GM19455 (cell line): ENCODE data around the gene SMS.

Source experiments
- ATAC-seq: cut with Tn5 transposase; IDR thresholded peaks from one replicate; pipeline ENCODE4 v1.9.1; 2021; ENCODE audit not compliant: unreplicated experiment

SMS gene

DNA sequence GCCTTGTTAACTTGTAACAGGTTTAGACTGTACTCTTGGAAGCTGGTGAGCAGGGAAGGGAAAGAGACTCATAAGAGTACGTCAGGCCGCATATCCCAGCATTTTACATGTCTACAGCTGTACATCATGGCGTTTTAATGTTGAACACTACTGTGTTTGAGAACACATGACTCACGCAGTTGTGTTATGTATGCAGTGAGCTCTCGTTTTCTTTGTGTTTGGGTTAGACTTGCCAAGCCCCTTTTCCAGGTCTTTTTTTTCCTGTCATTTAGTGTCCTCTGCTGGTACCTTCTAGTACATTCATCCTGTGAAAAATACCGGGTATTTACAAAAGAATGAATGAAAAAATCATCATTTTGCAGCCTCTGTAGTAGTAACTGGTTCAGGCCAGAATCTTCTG, 35.3 kb downstream of the SMS start:
- ATAC-seq: no peak

DNA sequence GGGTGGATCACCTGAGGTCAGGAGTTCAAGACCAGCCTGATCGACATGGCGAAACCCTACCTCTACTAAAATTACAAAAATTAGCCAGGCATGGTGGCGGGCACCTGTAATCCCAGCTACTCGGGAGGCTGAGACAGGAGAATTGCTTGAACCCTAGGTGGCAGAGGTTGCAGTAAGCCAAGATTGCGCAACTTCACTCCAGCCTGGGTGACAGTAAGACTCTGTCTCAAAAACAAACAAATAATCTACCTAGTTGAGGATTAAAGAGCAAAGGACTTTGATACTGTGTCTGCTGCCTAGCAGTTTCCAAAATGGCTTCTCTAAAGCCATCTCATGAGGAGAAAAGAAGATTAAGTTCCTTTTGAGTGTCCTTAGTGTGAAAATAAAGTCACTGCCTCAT, 37.8 kb downstream of the SMS start:
- no peak for ATAC-seq

DNA sequence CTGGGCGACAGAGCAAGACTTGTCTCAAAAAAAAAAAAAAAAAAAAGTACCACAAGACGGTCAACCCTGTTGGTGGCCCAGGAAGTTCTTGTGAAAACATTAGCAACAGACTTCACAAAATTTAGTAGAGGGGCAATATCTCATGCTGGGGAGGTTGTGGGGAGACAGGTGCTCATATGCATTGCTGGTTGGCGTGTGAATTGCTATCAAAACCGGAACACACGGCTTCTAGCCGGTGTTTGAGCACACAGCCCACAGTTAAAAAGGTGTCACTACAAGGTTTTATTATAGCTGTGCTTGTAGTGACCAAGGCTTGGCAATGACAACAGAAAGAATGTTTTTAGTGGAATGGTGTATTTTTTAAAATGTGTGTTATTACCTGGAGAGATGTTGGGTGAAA, 41.8 kb downstream of the SMS start:
- no peak for ATAC-seq

DNA sequence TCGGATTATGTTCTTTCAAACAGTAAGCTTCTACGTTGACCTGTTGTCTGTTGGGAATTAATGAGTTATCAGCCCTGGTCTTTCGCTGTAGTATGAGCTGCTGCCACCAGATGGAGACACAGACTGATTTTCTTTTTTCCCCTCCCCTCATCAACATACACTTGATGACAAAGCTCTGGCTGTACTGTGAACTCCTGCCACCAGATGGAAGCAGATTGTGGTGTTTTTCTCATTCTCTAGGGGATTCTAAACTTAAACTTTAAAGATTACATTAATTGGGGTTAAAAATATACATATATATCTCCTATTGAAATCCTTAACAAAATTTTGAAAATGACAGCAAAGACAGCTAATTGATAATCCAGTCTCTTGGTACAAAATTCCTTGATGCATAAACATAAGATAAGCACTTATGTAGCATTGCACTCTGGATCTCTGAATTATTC, 44.8 kb downstream of the SMS start:
- ATAC-seq: peak; percentile 82

DNA sequence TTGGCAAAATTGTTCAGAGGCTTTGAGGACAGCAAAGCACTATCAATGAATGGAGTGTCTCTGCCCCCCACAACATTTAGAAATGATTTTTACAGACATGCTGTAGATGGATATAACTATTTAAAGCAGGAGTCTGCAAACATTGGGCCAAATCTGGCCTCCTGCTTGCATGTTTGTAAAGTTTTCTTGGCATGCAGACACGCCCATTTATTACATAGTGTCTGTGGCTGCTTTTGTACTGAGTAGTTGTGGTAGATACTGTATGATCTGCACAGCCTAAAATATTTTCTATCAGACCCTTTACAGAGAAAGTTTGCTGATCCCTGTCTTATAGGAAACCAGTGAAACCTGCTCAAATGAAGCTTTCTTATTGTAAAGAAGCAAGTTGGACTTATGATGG, 46.1 kb downstream of the SMS start:
- no peak for ATAC-seq

DNA sequence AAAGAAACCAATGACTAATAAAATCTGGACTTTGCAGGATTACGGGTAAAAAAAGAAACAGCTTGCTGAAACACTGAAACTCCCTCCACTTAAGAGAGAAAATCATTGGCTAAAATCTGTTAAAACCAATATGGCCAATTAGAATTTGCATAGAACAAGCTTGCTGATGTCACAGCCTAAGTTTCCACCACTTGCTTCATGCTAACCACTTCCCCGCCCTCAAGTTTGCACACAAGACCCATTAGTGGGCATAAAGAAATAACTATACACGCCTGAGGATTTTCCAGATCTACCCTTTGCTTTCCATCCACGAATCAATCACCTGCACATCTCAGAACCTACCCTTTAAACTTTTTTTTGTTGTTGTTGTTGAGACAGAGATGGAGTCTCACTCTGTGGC, 48.9 kb downstream of the SMS start:
- ATAC-seq: no peak

DNA sequence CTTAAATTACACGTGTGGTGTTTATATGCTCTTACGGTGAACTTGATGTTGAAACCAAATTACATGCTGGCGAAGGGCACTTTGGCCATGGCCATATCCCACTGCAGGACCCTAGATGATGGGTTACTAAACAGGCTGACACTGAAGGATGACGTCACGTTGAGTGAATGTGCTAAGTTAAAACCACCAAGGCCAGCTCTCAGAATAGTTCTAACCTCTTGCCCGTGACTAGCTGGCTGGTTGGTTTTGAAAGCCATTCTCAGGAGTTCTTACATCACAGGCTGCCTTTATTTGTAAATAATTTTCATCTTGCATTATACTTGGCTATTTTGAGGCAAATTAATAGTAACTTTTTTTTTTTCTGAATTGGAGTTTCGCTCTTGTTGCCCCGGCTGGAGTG, 50.3 kb downstream of the SMS start:
- ATAC-seq: no peak

DNA sequence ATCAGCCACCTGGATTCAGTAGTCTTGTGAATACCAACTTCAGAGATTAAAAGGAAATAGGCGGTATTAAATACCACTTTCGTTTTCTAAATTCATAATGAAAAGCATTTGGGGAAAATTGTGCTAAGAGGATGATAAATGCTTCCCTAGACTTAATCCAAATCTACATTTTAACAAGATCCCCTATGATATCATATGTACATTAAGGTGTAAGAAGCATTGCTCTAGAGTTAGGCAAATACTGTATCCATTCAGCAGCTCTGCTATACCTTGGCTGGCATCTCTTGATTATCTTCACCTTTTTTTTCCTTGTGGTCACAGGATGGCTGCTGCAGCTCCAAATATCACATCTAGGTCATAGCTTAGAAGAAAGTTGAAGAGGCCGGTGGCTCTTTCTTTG, 51.0 kb downstream of the SMS start:
- ATAC-seq: no peak

DNA sequence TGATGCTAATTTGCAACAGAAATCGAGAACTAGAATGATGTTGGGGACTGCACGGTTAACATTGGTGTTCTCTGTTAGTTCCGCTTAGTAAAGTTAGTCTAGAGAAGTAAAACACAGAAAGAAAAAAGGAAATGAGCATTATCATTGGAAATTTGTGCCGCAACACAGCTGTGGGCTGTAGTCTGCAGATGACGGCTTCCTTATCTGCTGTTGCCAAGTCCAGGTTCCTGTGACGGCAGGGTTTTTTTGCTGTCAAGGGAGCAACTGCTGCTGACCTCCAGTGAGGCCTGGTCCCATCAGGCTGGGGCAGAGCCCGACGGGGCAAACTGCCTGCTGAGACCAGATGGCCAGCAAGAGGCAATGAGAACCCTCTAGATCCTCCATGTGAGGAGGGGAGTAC, 52.8 kb downstream of the SMS start:
- ATAC-seq: peak; percentile 88

DNA sequence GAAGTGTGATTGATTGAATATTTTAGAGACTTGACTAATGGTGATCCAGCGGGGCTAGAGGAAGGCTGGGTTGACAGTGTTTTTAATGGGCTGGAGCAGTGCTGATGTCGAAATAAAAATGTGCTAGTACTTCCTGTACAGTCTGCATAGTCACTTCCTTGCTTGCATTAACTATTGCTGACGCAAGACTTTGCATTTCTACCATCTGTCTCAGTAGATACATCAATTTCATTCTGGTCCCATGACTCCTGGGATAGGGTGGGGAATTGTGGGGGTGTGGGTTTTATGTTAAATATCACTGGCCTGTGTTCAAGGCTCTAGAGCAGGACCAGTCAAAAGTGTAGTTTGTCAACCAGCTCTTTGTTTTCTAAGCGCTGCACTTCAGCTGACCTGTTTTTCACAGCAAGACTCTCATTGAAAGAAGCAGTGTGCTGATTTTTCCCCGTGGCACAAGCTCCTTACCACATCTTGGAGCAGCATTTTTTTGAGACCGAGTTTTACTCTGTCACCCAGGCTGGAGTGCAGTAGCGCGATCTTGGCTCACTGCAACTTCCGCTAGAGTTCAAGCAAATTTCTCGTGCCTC, 56.5 kb downstream of the SMS start:
- ATAC-seq: no peak

DNA sequence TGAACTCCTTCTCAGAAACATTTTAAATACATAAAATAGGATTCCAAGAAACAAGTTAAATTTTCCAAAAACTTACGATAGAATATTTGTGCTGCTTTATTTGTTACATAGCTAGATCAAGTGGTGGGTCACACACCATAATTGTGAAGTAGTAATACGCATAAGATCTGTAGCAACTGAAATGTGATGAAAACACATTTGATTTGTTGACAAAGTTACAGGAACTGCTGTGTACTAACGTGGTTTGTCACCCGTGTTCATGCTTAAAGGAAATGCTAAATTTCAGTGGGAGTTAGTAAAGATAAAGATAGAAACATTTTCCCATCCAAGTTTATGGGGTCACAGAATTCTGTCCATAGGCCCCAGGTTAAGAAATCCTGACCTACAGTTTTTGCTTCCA, 57.5 kb downstream of the SMS start:
- no peak for ATAC-seq

DNA sequence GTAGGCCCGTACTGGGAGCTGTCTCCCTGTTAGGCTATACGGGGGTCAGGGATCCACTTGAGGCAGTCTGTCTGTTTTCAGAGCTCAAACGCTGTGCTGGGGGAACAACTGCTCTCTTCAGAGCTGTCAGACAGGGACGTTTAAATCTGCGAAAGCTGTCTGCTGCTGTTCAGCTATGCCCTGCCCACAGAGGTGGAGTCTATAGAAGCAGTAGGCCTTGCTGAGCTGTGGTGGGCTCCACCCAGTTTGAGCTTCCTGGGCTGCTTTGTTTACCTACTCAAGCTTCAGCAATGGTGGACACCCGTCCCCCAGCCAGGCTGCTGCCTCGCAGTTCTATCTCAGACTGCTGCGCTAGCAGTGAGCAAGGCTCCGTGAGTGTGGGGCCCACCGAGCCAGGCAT, 64.4 kb downstream of the SMS start:
- ATAC-seq: no peak

DNA sequence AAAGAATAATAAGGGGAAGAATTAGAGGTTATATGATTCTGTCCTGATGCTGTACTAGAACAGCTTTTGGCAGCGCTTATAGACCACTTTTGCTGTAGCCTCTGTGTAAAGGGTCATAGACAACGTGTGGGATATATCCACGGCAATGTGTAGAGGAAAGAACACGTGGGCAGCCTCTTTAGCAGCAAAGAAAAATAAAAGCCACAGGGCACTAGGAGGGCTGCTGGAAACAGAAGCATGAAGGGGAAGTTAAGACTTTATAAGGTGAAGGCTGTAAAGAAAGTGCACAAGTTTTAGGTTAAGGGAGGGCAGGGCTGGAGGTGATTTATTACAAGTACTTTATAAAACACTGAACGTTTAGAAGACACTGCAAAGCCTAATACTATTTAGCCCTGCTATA, 71.5 kb downstream of the SMS start:
- no peak for ATAC-seq

DNA sequence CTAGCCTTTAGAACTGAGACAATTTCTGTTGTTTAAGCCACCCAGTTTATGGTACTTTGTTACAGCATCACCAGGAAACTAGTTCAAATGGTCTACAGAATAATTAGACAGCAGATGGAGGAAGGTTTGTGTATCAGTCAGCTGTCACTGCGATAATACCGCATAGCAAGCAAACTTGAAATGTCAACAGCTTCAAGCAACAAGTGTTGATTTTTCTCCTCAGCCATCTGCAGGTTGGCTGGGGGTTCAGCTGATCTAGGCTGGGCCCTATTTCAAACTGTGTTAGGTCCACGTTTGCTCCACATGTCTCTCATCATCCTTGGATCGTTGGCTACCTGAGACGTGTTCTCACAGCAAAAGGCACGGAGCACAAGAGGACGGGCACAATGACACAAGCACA, 72.4 kb downstream of the SMS start:
- ATAC-seq: no peak

DNA sequence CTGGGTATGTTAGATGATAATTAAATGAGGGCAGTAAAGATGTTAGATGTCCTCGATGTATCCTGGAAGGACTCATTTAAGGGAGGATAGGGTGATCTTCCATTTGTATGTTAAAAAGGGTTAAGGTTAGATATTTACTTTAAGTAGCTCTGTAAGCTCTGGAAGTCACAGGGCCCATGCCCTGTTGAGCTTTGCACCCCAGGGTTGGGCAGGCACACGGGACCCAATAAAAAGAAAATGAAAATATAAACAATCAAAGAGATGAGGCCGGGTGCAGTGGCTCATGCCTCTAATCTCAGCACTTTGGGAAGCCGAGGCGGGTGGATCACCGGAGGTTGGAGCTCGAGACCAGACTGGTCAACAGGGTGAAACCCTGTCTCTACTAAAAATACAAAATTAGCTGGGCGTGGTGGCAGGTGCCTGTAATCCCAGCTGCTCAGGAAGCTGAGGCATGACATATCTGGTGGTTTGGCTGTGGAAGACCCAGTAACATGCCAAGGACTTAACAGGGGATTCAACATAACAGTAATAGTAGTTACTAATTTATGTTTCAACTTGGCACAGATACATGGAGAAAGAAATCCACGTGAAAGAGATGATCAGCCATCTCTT, 74.7 kb downstream of the SMS start:
- no peak for ATAC-seq

DNA sequence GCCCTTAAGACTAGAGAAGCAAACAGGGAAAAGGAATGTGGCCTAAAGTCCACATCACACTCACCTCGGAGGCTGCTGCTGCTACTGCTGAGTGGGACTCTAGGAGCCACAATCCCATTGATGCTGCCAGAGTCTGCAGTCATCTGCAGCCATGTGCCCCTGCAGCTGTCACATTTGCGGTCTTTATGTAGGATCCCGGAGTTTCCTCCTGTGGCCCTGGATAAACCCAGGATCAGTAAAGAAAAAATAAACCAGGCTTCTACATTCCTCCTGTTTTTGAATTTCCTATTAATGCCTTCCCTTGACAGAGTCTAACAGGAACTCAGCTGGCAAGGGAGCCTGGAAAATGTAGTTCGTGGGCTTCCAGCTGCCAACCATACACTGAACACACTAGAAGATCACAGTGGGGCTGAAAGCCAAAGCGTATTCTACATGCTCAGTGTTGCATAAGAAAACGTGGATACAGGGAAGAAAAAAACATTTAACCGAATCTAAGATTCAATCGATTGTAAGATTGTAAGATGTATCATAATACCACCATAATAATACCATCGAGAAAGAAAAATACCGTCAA, 81.3 kb downstream of the SMS start:
- ATAC-seq: no peak

DNA sequence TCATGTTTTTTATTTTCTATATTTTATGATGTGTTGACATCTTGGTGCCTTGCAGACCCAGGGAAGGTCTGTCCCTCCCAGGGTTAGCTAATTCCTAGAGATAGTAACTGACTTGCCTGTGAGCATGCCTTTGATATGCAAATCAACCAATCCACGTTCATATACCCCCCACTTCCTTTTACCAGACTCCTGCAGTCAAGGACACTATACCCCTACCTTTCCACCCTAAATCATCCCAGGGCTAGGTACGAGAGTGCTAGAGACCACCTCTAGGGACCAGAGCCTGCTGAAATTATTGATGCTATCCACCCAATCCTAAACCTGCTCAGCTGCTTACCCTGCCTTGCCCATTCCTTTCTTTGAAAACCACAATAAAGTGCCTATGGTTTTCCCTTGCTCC, 84.1 kb downstream of the SMS start:
- ATAC-seq: no peak

DNA sequence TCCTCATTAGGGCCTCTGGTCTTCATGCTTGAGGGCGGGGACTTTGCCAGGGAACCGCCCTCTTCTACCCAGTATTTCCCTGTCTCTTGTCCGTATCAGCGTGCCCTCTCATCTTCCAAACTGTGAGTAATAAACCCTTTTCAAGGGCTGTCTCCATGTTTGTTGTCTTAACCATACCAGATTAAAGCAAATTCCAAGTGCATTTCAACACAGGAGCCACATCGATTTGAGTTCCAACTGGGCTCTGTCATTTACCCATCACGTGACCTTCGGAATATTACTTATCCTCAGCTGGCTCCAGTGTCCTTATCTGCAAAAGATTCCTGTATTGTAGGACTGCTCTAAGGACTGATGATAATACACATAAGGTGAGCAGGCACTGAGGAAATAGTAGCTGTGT, 85.2 kb downstream of the SMS start:
- ATAC-seq: no peak

DNA sequence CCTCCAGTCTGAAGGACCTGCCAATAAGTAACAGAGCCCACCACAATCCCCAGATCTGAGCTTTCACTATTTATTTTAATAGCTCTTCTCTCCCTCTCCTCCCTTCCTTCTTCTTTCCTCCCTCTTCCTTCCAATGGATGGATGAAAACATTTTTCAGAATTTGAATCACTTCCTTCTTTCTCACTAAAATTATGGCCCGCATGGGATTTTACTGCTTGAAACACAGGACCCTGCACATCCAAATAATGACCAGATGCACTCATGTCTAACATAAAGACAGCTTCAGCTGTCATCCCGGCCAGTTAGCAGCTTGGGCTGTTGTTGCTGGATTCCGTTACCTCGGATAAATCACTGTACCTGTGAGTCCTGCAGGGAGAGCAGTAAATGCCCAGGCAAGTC, 86.2 kb downstream of the SMS start:
- no peak for ATAC-seq

DNA sequence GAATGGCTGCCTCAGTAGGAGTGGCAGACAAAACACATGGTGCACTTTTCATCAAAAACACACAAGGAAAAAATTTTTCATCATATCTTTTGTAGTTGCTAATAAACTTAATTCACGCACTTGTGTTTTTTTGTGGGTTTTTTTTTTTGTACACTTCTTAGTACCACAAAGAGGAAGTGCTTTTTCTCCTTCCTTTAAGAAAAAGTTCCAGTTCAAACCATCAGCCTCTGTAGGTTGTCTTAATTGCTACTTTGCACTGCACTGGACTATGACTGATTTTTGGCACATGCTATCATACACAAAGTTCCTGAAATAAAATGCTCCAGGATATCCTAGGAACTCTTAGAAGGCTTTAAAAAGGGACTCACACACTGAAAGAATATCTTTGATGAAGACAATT, 91.6 kb downstream of the SMS start, which contains the start of gene PHEX:
TSS of gene PHEX (plus strand) at position 242 of the 400 bp plus-strand sequence. CDS start 681 bp downstream, outside the sequence.
- ATAC-seq: no peak

DNA sequence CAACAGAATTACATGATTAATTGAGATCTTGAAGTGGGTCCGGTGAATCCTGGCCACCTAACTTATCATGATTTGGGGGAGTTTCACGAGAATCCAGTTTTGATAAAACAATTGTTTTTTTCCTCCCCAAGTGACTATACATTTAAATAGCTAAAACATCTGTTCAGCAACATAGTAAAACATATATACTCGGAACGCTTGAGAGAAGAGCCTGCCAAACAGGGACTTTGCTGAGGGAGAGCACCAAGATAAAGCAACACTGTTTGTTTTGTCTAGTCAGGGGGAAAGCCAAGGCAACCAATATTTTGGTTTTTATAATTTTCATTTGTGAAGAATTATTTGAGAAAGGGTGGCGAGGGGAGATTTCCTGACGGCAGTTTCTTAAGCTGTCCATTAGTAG, 92.0 kb downstream of the SMS start:
- no peak for ATAC-seq

DNA sequence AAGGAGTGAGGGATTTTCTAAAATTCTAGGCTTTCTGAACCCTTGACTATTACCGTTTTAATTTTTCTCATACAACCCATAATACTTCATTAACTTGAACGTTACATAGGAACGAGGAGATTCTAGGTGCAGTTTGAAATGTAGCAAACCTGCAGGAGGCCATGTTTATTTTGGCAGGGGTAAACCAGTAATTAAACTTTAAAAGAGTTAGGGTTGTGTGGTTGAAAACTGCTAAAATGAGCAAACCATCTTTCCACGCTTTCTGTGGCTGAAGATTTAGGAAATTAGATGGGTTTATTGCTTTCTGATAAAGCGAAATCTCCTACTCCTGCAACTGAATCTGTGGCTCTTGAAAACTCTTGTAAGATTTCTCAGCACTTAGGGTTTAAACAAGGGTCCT, 93.3 kb downstream of the SMS start:
- no peak for ATAC-seq

DNA sequence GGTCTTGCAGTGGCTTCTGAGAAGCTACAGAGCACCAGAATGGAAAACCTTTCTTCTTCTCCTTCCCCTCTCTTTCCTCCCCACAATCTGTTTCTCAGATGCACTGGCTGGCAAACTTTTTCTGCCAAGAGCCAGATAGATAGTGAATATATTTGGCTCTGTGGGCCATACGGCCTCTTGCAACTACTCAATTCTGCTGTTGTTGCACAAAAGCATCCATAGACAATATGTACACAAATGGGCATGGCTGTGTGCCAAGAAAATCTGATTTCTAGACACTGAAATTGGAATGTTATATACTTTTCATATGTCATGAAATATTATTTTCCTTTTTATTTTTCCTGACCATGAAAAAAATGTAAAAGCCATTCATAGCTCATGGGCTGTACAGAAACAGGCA, 94.7 kb downstream of the SMS start:
- no peak for ATAC-seq
